Peyer's patch (tissue), 4 donors: ENCODE measurements around the gene LRRC25.

Experiments
- POLR2A ChIP-seq, 2 donors: fragments of 450-650 bp; IDR thresholded peaks; one replicate each; pipeline ENCODE4 v1.5.1; 2017; ENCODE audit warnings: antibody characterized with exemption in 2 of 2, mild to moderate bottlenecking in 2 of 2, moderate library complexity in 2 of 2
- TF ChIP-seq, protein P1 (sequence below), 6 experiments: fragments of 450-650 bp in 4 of 6; fragments of 200-600 bp in 2 of 6; sonication (generic) in 1 of 6; IDR thresholded peaks; one replicate each; pipeline ENCODE4 v1.5.1; 2017 to 2019; ENCODE audit warnings: antibody characterized with exemption in 6 of 6, mild to moderate bottlenecking in 3 of 6, moderate library complexity in 1 of 6

- TF ChIP-seq POLR2A (IDR thresholded peaks at IDR 0.05) = no peak
- TF ChIP-seq, protein P1, sequence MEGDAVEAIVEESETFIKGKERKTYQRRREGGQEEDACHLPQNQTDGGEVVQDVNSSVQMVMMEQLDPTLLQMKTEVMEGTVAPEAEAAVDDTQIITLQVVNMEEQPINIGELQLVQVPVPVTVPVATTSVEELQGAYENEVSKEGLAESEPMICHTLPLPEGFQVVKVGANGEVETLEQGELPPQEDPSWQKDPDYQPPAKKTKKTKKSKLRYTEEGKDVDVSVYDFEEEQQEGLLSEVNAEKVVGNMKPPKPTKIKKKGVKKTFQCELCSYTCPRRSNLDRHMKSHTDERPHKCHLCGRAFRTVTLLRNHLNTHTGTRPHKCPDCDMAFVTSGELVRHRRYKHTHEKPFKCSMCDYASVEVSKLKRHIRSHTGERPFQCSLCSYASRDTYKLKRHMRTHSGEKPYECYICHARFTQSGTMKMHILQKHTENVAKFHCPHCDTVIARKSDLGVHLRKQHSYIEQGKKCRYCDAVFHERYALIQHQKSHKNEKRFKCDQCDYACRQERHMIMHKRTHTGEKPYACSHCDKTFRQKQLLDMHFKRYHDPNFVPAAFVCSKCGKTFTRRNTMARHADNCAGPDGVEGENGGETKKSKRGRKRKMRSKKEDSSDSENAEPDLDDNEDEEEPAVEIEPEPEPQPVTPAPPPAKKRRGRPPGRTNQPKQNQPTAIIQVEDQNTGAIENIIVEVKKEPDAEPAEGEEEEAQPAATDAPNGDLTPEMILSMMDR (IDR thresholded peaks at IDR 0.05) = no peak
Observed at GRCh38 chr19:18391509-18392075, 5.8 kb downstream of the LRRC25 start.
